HUES6 (cell line): ENCODE data around the gene BEND2.

Experiments used
- H3K27ac ChIP-seq: 2 replicates; pipeline ENCODE4 v1.7.0; 2013; ENCODE audit warnings: low read depth, mild to moderate bottlenecking, low read length, inconsistent platforms
- H3K27me3 ChIP-seq: 2 replicates; pipeline ENCODE4 v1.6.1; 2013; ENCODE audit warnings: low read length; ENCODE audit not compliant: control insufficient read depth, insufficient read depth
- H3K36me3 ChIP-seq: 2 replicates; pipeline ENCODE4 v1.6.1; 2013; ENCODE audit warnings: low read length; ENCODE audit not compliant: control insufficient read depth, insufficient read depth
- H3K4me1 ChIP-seq: 2 replicates; pipeline ENCODE4 v1.6.1; 2013; ENCODE audit warnings: low read length; ENCODE audit not compliant: control insufficient read depth, insufficient read depth
- H3K4me3 ChIP-seq: 2 replicates; pipeline ENCODE4 v1.5.1; 2013; ENCODE audit warnings: low read depth, low read length
- H3K9ac ChIP-seq: one replicate; pipeline ENCODE4 v1.6.1; 2013; ENCODE audit warnings: mild to moderate bottlenecking, low read length
- H3K9me3 ChIP-seq: 2 replicates; pipeline ENCODE4 v1.6.1; 2013; ENCODE audit warnings: low read depth, low read length; ENCODE audit not compliant: control insufficient read depth, insufficient read depth

BEND2 gene

GRCh38 chrX:18146954-18147353 lies 73.7 kb downstream of the BEND2 start:
- no peaks in the 10 kb centered on the region for H3K36me3 ChIP-seq
- no peaks in the 10 kb centered on the region for H3K4me1 ChIP-seq
- H3K4me3 ChIP-seq, result no peak overlapping the region
- no peak overlapping the region for H3K27ac ChIP-seq
- peaks cover 3% of the 10 kb centered on the region; the same call in 1 of the 2 replicates for H3K27me3 ChIP-seq
- H3K9ac ChIP-seq, result no peak overlapping the region
- H3K9me3 ChIP-seq, result no peaks in the 10 kb centered on the region

GRCh38 chrX:18146009-18146408 lies 74.7 kb downstream of the BEND2 start:
- no peak overlapping the region for H3K4me3 ChIP-seq
- H3K9ac ChIP-seq, result no peak overlapping the region
- peaks cover 3% of the 10 kb centered on the region; the same call in 1 of the 2 replicates for H3K27me3 ChIP-seq
- H3K36me3 ChIP-seq, result no peaks in the 10 kb centered on the region
- H3K4me1 ChIP-seq, result no peaks in the 10 kb centered on the region
- no peaks in the 10 kb centered on the region for H3K9me3 ChIP-seq
- no peak overlapping the region for H3K27ac ChIP-seq

GRCh38 chrX:18136816-18137215 lies 83.9 kb downstream of the BEND2 start:
- Histone ChIP-seq H3K36me3 (no peaks in the 10 kb centered on the region), H3K4me3 (no peak overlapping the region), H3K4me1 (no peaks in the 10 kb centered on the region), H3K27ac (no peak overlapping the region), H3K9ac (no peak overlapping the region), H3K9me3 (no peaks in the 10 kb centered on the region), H3K27me3 (peaks cover 23% of the 10 kb centered on the region; the same call in 1 of the 2 replicates)

GRCh38 chrX:18133605-18134004 lies 87.1 kb downstream of the BEND2 start:
- Histone ChIP-seq H3K4me3 (no peak overlapping the region), H3K27ac (no peak overlapping the region), H3K36me3 (no peaks in the 10 kb centered on the region), H3K9ac (no peak overlapping the region), H3K4me1 (no peaks in the 10 kb centered on the region), H3K27me3 (peaks cover 20% of the 10 kb centered on the region; the same call in 1 of the 2 replicates), H3K9me3 (no peaks in the 10 kb centered on the region)

- Histone ChIP-seq H3K36me3 (no peaks in the 10 kb centered on the region), H3K4me3 (no peak overlapping the region), H3K27me3 (peaks cover 4% of the 10 kb centered on the region; the same call in 1 of the 2 replicates), H3K4me1 (no peaks in the 10 kb centered on the region), H3K9ac (no peak overlapping the region), H3K9me3 (no peaks in the 10 kb centered on the region), H3K27ac (no peak overlapping the region)
These were observed 91.0 kb downstream of the BEND2 start for GRCh38 chrX:18129690-18130089.

GRCh38 chrX:18126971-18127370 lies 93.7 kb downstream of the BEND2 start:
- H3K27ac ChIP-seq, result no peak overlapping the region
- H3K27me3 ChIP-seq, result no peaks in the 10 kb centered on the region
- no peak overlapping the region for H3K9ac ChIP-seq
- H3K9me3 ChIP-seq, result no peaks in the 10 kb centered on the region
- H3K4me1 ChIP-seq, result no peaks in the 10 kb centered on the region
- H3K4me3 ChIP-seq, result no peak overlapping the region
- H3K36me3 ChIP-seq, result no peaks in the 10 kb centered on the region

GRCh38 chrX:18119856-18120255 lies 100.8 kb downstream of the BEND2 start:
- Histone ChIP-seq H3K27ac (no peak overlapping the region), H3K36me3 (no peaks in the 10 kb centered on the region), H3K27me3 (peaks cover 2% of the 10 kb centered on the region; the same call in 1 of the 2 replicates), H3K9me3 (peaks cover 12% of the 10 kb centered on the region), H3K4me1 (no peaks in the 10 kb centered on the region), H3K4me3 (no peak overlapping the region), H3K9ac (no peak overlapping the region)
